CD4-positive, CD25-positive, alpha-beta regulatory T cell (primary cell): ENCODE data around the gene TSPYL4. TPM values are rescaled to one million over a fixed set of nuclear protein-coding genes. Genes with fewer than 3 reads are reported as not detected.

Experiments
- ATAC-seq, 2 donors: fragments of 150-1000 bp; cut with Tn5 transposase; one replicate each; pipeline ENCODE4 v1.10.0; 2021; ENCODE audit warnings: low read depth in 2 of 2, moderate number of reproducible peaks in 2 of 2, moderate library complexity in 1 of 2
- DNase-seq, 3 donors: peaks; one replicate each; pipeline versions ENCODE4 v3.0.0 to v3.0.0-alpha.2; 2012 to 2022; ENCODE audit warnings: mixed read lengths in 1 of 3
- H3K27ac ChIP-seq: one replicate; pipeline ENCODE4 v1.7.0; 2013; ENCODE audit warnings: mild to moderate bottlenecking, low read length; ENCODE audit not compliant: insufficient read depth, poor library complexity, severe bottlenecking
- H3K27me3 ChIP-seq: one replicate; pipeline ENCODE4 v1.7.0; 2013; ENCODE audit warnings: low read length; ENCODE audit not compliant: control insufficient read depth, insufficient read depth
- H3K36me3 ChIP-seq: one replicate; pipeline ENCODE4 v1.7.0; 2013; ENCODE audit warnings: mild to moderate bottlenecking, low read length, moderate library complexity; ENCODE audit not compliant: control insufficient read depth, insufficient read depth
- H3K4me1 ChIP-seq: 2 replicates; pipeline ENCODE4 v1.7.0; 2013; ENCODE audit warnings: mild to moderate bottlenecking, low read length; ENCODE audit not compliant: insufficient read depth, control insufficient read depth, poor library complexity, severe bottlenecking
- H3K4me3 ChIP-seq: one replicate; pipeline ENCODE4 v1.7.0; 2013; ENCODE audit warnings: low read depth, mild to moderate bottlenecking, low read length, moderate library complexity
- H3K9me3 ChIP-seq, 2 experiments: 1 replicate in 1 of 2; 2 replicates in 1 of 2; pipeline ENCODE4 v1.7.0; 2013; ENCODE audit warnings: low read length in 2 of 2, mild to moderate bottlenecking in 1 of 2, moderate library complexity in 1 of 2; ENCODE audit not compliant: control insufficient read depth in 2 of 2
- H3K27ac Mint-ChIP-seq, 3 donors: one replicate each; pipeline ENCODE4 v1.8.0; 2020 to 2022; ENCODE audit warnings: mild to moderate bottlenecking in 3 of 3, mixed read lengths in 3 of 3, moderate library complexity in 2 of 3
- H3K27me3 Mint-ChIP-seq: one replicate; pipeline ENCODE4 v1.8.0; 2022; ENCODE audit warnings: mild to moderate bottlenecking, mixed read lengths
- H3K36me3 Mint-ChIP-seq: one replicate; pipeline ENCODE4 v1.8.0; 2020; ENCODE audit warnings: mixed read lengths
- H3K4me1 Mint-ChIP-seq, 4 donors: one replicate each; pipeline ENCODE4 v1.8.0; 2020 to 2022; ENCODE audit warnings: mixed read lengths in 4 of 4, mild to moderate bottlenecking in 1 of 4
- H3K4me3 Mint-ChIP-seq, 4 donors: one replicate each; pipeline ENCODE4 v1.8.0; 2020 to 2022; ENCODE audit warnings: mild to moderate bottlenecking in 4 of 4, mixed read lengths in 4 of 4, moderate library complexity in 3 of 4
- H3K9me3 Mint-ChIP-seq, 7 donors: one replicate each; pipeline ENCODE4 v1.8.0; 2020 to 2022; ENCODE audit warnings: mixed read lengths in 7 of 7, mild to moderate bottlenecking in 3 of 7, moderate library complexity in 2 of 7
- polyA plus RNA-seq, 4 donors: library from polyadenylated mRNA; unstranded; fragments of 300-500 nt; fragmentation: Illumina TruSeq; gene quantifications; one replicate each; pipeline ENCODE4 v1.2.3, GENCODE V29; 2021
- total RNA-seq: library from RNA; stranded (reverse); gene quantifications from one replicate; pipeline ENCODE4 v1.2.3, GENCODE V29; 2022

TSPYL4 gene
- total and polyA plus RNA-seq, 5 donors from 2014 or later = 11.3 to 40.2 (median 16.8) TPM

DNA sequence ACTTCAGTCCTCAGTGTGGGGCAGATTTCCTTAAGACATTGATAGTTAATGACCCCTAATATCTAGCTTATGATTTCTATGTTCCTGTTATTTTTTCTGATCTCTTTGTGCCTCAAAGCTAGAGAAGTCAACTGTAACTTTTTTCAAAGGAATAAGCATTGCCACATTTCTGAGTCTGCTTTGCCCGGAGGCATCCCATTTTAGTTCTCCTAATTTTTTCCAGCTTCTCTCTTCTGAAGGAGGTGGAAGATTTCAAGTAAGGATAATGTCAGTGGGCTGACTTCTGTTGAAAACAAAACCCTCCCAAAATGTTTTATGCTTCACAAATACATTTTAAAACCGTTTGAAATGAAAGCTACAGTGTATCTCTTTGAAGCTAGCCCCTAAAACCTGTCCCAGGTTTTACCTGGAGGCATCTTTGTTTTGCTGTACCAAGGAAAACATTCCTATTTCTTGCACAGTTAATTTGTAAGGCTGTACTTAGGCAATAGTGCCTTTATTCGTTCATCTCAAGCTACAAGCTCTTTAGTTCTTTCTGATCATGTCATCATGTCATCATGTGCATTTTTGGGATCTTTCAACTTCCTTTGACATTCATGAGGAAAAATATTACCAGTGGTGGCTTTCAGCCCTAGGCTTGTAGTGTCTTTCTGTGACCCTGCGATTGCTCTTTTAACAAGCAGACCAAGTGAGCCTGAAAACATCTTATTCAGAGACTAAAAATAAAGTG lies 45.7 kb downstream of the TSPYL4 start:
- Histone ChIP-seq H3K27me3 (no peaks in the 10 kb centered on the region), H3K4me1 (no peaks in the 10 kb centered on the region), H3K4me3 (no peak overlapping the region), H3K9me3 (no peaks in the 10 kb centered on the region), H3K36me3 (peaks cover 3% of the 10 kb centered on the region), H3K27ac (no peak overlapping the region)
- Mint-ChIP-seq H3K9me3 (no peaks in the 10 kb centered on the region), H3K36me3 (peaks cover 4% of the 10 kb centered on the region), H3K27ac (no peak overlapping the region), H3K27me3 (no peaks in the 10 kb centered on the region), H3K4me3 (no peak overlapping the region), H3K4me1 (peaks cover 0 to 3% (median 0%) of the 10 kb centered on the region in 4 donors)
- ATAC-seq (no peak), DNase-seq (no peak)

DNA sequence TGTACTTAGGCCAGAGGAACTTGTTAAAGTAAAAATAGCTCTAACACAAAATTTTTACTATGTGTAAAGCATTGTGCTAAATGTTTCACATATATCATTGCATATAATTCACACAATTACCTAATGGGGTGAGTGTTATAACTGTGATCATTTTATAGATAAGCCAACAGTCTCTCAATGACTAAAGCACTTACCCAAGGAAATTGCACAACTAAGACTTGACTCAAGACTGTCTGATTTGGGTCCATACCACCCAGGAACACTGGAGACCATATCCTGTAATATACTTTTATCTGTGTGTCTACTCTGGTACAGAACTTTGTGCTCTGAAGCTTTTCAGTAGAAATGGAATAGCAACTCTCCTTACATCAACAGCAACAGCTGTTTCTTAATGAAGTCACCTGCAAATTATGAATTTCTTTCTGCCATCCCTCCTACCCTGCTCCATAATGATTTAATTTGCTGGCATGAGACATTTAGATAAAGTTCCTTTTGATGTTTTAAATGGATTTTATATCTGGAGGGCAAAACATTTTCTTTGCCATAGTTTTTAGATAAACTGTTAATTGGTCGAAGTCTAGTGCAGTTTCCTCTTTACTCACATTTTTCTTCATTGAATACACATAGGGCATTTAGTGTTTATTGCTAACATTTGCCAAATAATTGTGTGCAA lies 47.5 kb downstream of the TSPYL4 start:
- H3K27ac Mint-ChIP-seq = no peak overlapping the region
- H3K9me3 ChIP-seq = no peaks in the 10 kb centered on the region
- H3K4me3 ChIP-seq = no peak overlapping the region
- H3K36me3 ChIP-seq = peaks cover 3% of the 10 kb centered on the region
- no peaks in the 10 kb centered on the region for H3K27me3 Mint-ChIP-seq
- no peak overlapping the region for H3K4me3 Mint-ChIP-seq
- DNase-seq = no peak
- no peaks in the 10 kb centered on the region for H3K9me3 Mint-ChIP-seq
- no peak for ATAC-seq
- H3K27me3 ChIP-seq = no peaks in the 10 kb centered on the region
- no peak overlapping the region for H3K27ac ChIP-seq
- no peaks in the 10 kb centered on the region for H3K4me1 ChIP-seq
- H3K4me1 Mint-ChIP-seq = peaks cover 0 to 4% (median 0%) of the 10 kb centered on the region in 4 donors
- H3K36me3 Mint-ChIP-seq = no peaks in the 10 kb centered on the region

DNA sequence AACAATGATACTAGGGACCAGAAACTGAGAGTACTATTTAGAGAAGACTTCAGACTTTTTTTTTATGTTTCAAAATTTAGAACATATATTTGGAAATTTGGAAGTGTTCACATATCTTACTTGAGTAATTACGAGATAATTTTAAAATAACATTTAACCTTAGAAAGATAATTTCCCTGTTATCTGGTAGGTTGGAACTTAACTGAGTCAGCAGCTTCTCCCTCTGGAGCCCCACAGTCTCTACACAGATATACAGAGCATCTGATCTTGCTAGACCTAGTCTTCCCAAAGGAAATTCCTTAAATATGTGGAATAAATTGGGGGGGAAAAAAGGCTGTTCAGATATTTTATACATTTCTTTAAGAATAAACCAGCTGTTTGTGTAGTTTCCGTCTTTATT lies 48.6 kb downstream of the TSPYL4 start:
- Mint-ChIP-seq H3K9me3 (no peaks in the 10 kb centered on the region), H3K27me3 (no peaks in the 10 kb centered on the region), H3K27ac (no peak overlapping the region), H3K4me1 (peaks cover 0 to 4% (median 0%) of the 10 kb centered on the region in 4 donors), H3K36me3 (no peaks in the 10 kb centered on the region), H3K4me3 (no peak overlapping the region)
- H3K4me1 ChIP-seq = no peaks in the 10 kb centered on the region
- no peaks in the 10 kb centered on the region for H3K9me3 ChIP-seq
- ATAC-seq (no peak), DNase-seq (no peak)
- no peak overlapping the region for H3K4me3 ChIP-seq
- no peaks in the 10 kb centered on the region for H3K27me3 ChIP-seq
- H3K36me3 ChIP-seq = peaks cover 3% of the 10 kb centered on the region
- no peak overlapping the region for H3K27ac ChIP-seq

DNA sequence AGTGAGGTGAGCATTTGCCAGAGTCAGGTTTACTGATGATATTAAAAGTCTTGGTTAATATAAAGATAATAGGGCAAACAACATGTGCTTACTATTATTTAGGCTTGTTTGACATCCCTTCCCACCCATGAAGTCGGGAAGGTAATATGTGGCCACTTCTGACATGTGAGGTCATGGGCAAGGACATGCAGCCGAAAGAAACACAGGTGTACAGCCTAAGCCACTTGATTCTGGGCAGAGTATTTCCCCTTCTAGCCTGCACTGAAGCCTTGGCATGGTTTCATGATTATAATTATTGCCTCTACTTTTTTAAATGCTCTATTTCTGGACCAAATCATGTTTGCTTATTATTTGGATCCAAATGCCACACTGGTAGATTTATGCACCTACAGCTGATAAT lies 52.3 kb downstream of the TSPYL4 start:
- H3K9me3 Mint-ChIP-seq = peaks cover 0 to 2% (median 0%) of the 10 kb centered on the region in 7 donors
- DNase-seq (no peak), ATAC-seq (no peak)
- Histone ChIP-seq H3K4me3 (no peak overlapping the region), H3K27ac (no peak overlapping the region), H3K27me3 (no peaks in the 10 kb centered on the region), H3K9me3 (no peaks in the 10 kb centered on the region), H3K36me3 (no peaks in the 10 kb centered on the region), H3K4me1 (no peaks in the 10 kb centered on the region)
- H3K27me3 Mint-ChIP-seq = no peaks in the 10 kb centered on the region
- H3K4me3 Mint-ChIP-seq = no peak overlapping the region
- H3K4me1 Mint-ChIP-seq = peaks cover 0 to 12% (median 0%) of the 10 kb centered on the region in 4 donors
- H3K27ac Mint-ChIP-seq = no peak overlapping the region
- peaks cover 9% of the 10 kb centered on the region for H3K36me3 Mint-ChIP-seq

DNA sequence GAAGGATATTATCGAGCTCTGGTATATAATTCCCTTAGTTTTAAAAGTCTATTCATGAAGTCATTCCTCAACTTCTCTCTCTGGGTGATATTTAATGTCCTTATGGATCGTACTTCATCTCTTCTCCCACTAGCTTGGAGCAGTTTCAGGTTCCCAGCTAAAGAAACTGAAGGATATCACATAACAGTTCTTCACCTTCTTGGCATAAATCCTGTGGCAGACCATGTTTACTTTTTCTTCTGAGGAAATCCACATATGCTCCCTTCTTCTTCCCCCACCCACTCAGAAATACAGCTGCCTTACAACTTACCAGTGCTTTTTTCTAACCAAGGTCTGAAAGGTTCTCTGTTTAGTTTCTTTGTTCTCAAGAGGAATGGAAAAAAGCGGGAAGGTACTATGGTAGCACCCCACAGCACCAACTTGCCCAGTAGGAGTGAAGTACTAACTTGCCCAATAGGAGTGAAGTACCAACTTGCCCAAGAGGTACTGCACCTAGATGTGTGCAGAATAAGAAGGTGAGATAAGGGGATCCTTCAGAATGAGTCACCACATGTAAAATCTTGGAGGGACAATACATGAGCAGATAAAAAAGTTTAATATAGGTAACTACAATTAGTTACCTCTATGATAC lies 53.1 kb downstream of the TSPYL4 start:
- Histone ChIP-seq H3K9me3 (no peaks in the 10 kb centered on the region), H3K36me3 (no peaks in the 10 kb centered on the region), H3K27me3 (no peaks in the 10 kb centered on the region), H3K27ac (no peak overlapping the region), H3K4me3 (no peak overlapping the region), H3K4me1 (no peaks in the 10 kb centered on the region)
- peaks cover 0 to 2% (median 0%) of the 10 kb centered on the region in 7 donors for H3K9me3 Mint-ChIP-seq
- peaks cover 0 to 12% (median 0%) of the 10 kb centered on the region in 4 donors for H3K4me1 Mint-ChIP-seq
- H3K27me3 Mint-ChIP-seq = no peaks in the 10 kb centered on the region
- H3K4me3 Mint-ChIP-seq = no peak overlapping the region
- ATAC-seq (no peak), DNase-seq (no peak)
- H3K27ac Mint-ChIP-seq = peak overlapping the region in 1 of 3 donors; percentile 24
- peaks cover 11% of the 10 kb centered on the region for H3K36me3 Mint-ChIP-seq

Other genes starting within 250 kb of the TSPYL4 start
- gene FRK, start 193.2 kb downstream of the TSPYL4 start, total RNA-seq = not detected
- not detected for gene FRK, start 193.2 kb downstream of the TSPYL4 start, polyA plus RNA-seq
- gene NT5DC1, start 153.2 kb downstream of the TSPYL4 start, total RNA-seq = 32.4 TPM
- gene NT5DC1, start 153.2 kb downstream of the TSPYL4 start, polyA plus RNA-seq = 10 to 100 TPM; 57.9 to 80.2 (median 66.9) TPM
- not detected for gene COL10A1, start 127.9 kb downstream of the TSPYL4 start, total RNA-seq
- gene COL10A1, start 127.9 kb downstream of the TSPYL4 start, polyA plus RNA-seq = not detected
- gene TSPYL1, start 25.9 kb upstream of the TSPYL4 start, total RNA-seq = 188 TPM
- gene TSPYL1, start 25.9 kb upstream of the TSPYL4 start, polyA plus RNA-seq = 10 to 100 TPM; 38.3 to 53.0 (median 43.4) TPM
- gene DSE, start 116.9 kb upstream of the TSPYL4 start, total RNA-seq = 10.2 TPM
- 1 to 10 TPM; 1.9 to 4.4 (median 2.9) TPM for gene DSE, start 116.9 kb upstream of the TSPYL4 start, polyA plus RNA-seq
- 2.1 TPM for gene CALHM6, start 207.3 kb upstream of the TSPYL4 start, total RNA-seq
- gene CALHM6, start 207.3 kb upstream of the TSPYL4 start, polyA plus RNA-seq = 1 to 10 TPM; 2.7 to 9.4 (median 5.4) TPM